ENCODE measurements around the gene SYT7.

The SYT7 gene

DNA sequence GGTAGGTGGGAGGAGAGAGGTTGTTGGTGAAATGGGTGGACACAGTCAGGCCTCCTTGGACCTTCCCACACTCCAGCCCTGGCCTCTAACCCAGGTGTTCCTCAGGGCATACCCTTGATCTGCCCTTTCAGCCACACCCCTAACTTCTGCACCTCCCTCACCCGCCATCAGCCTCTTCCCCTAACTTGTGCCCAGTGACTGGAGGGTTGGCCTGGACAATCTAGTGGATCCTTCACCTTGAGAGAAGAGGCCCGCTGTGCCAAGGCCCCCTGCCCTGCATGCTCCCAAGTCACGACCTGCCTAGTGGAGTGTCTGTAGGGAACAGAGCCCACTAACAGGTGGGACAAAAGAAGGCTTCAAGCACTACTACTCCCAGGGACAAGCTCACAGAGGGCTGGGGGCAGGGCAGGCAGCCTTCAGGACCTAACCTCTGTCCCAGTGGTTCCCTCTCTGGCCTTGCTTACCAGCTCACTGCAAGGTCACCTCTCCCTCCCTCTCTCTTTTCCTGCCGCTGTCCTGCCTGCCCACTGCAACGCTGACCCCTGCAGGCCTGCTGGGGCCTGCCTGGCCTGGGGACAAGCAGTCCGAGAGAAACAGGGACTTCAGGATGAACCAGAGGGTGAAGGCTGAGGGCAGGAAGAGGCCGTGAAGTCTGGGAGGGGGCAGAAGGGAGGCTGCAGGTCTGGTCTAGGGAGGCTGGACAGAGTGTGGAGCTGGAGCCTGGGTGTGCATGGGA lies 3.3 kb downstream of the SYT7 start:
- DNase-seq (ENCODE audit: low read depth): no peak
- no peak overlapping the region for H3K4me3 ChIP-seq (ENCODE audit: low read depth, low read length)
- TF ChIP-seq, protein P1, sequence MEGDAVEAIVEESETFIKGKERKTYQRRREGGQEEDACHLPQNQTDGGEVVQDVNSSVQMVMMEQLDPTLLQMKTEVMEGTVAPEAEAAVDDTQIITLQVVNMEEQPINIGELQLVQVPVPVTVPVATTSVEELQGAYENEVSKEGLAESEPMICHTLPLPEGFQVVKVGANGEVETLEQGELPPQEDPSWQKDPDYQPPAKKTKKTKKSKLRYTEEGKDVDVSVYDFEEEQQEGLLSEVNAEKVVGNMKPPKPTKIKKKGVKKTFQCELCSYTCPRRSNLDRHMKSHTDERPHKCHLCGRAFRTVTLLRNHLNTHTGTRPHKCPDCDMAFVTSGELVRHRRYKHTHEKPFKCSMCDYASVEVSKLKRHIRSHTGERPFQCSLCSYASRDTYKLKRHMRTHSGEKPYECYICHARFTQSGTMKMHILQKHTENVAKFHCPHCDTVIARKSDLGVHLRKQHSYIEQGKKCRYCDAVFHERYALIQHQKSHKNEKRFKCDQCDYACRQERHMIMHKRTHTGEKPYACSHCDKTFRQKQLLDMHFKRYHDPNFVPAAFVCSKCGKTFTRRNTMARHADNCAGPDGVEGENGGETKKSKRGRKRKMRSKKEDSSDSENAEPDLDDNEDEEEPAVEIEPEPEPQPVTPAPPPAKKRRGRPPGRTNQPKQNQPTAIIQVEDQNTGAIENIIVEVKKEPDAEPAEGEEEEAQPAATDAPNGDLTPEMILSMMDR (conservative IDR thresholded peaks at IDR 0.05; ENCODE audit: low read depth, low read length): peak; percentile 28

DNA sequence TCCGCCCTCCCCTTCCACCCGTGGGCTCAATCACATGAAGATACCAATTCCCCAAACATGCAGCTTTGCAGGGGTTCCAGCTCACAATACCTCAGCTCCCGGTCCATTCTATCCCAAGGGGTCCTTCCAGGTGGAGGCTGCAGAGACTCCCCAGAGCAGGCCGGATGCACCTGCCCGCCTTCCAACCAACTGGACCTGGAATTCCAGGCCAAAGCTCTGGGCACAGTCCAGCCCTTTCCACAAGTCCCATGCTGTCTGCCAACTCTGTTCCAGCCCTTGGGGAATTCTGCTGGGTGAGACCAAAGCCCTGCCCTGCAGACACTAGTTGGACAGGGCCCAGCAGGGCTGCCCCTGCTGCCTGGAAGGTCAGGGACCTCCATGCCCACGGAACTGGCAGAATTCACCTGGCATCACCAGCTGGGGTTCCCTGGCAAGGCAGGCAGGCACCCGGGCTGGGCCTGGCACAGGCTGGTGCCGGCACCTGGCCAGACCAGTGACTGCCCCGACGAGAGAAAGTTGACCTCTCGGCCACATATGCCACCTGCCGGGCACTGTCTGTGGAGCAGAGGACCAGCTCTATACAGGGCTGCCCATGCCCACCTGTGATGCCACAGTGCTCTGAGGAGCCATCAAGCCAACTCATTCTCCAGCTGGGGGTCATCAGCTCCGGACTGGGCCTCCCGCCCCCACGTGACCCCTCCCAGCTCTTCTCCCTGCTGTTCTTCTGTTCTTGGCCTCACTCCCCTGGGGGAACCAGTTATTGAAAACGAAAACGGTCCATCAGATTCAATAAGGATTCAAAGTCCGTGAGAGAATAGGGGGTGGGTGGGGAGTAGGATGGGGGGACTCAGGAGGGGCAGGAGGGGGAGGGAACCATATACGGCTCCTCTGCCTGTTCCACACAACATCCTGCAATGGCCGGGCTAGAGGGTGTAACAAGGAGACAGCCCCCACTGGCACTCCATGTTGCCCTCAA lies 4.7 kb downstream of the SYT7 start:
- no peak for DNase-seq (ENCODE audit: low read depth)
- TF ChIP-seq, protein P1 (conservative IDR thresholded peaks at IDR 0.05; ENCODE audit: low read depth, low read length): no peak
- H3K4me3 ChIP-seq (ENCODE audit: low read depth, low read length): no peak overlapping the region

DNA sequence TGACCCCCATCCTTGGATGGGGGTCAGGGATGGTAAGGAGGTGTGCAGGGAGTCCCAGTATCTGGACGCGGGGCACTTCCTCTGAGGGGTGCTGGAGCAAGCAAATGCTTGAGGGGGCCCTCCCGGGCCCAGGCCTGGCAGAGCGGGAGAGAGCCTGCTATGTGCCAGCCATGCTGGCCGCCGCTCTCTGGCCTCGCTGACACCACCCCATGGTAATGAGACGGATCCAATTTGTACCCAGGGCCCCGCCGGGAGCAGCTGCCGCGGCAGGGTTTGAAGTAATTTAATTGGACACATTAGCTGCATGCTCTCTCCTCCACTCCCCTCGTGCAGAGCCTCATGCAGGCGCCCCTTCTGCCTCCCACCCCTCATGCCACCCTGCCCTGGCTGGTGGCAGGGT lies 6.3 kb downstream of the SYT7 start:
- no peak overlapping the region for H3K4me3 ChIP-seq (ENCODE audit: low read depth, low read length)
- DNase-seq (ENCODE audit: low read depth): no peak
- TF ChIP-seq, protein P1 (conservative IDR thresholded peaks at IDR 0.05; ENCODE audit: low read depth, low read length): no peak

DNA sequence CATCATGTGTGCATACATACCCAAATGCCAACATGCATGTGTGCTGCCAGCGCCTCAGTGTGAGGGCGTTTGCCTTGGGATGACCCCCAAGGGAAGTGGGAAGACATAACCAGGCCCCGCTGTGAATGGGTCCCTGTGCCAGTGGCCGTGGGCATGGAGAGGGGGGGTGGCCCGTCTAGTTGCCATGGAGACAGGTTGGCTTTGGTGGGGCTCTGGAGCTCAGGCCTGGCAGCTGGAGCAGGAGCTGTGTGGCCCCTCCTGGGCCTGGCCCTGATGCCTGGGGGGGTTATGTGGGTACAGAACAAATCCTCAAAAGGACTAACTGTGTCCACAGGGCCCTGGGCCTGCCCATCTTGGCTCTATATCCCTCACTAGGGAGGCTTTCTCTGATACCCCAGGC lies 8.0 kb downstream of the SYT7 start:
- TF ChIP-seq, protein P1 (conservative IDR thresholded peaks at IDR 0.05; ENCODE audit: low read depth, low read length): no peak
- no peak overlapping the region for H3K4me3 ChIP-seq (ENCODE audit: low read depth, low read length)
- DNase-seq (ENCODE audit: low read depth): no peak

DNA sequence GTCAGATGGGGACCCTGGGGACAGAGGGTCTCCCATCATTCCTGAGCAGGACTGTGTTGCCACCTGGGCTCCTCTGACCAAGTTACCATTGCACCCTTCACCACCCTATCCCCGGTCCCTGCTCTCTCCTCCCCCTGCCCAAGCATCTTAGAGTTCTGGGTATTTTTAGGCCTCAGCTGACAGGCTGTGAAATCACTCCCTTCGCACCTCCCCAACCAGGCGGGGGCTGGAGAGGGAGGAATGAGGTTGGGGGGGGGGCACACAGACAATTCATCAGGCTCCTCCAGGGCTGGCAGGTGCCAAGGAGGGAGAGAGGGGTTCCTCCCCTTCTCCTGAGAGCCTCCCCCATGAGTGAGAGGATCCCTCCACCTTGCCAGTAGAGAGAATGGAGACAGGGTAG lies 9.0 kb downstream of the SYT7 start:
- DNase-seq (ENCODE audit: low read depth): no peak
- TF ChIP-seq, protein P1 (conservative IDR thresholded peaks at IDR 0.05; ENCODE audit: low read depth, low read length): no peak
- no peak overlapping the region for H3K4me3 ChIP-seq (ENCODE audit: low read depth, low read length)

DNA sequence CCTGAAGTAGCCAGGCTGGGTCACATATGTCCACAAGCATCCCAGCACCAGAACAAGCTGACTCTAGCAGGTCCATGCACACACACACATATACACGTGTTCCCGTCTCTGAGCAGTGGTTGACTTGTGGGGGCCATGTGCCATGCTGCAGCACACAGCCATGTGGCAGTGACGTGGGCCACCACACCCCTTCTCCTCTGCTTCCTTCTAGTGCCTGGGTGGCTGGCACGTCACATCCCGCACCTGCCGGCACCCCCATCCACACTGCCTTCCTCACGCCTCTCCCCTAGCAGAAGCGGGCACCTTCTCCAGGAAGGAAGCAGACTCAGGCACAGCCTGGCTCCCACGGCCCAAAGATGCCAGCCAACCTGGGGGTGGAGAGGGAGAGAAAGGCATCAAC lies 9.5 kb downstream of the SYT7 start:
- no peak for DNase-seq (ENCODE audit: low read depth)
- TF ChIP-seq, protein P1 (conservative IDR thresholded peaks at IDR 0.05; ENCODE audit: low read depth, low read length): no peak
- no peak overlapping the region for H3K4me3 ChIP-seq (ENCODE audit: low read depth, low read length)

Measured in choroid plexus epithelial cell (primary cell).